Measurements from ENCODE around the gene FIG4.
"Not testable (repeated sequence)": the region's sequence is repeated elsewhere in the genome, so short reads cannot be mapped to it uniquely, and the experiment has no call there.

FIG4 gene

DNA sequence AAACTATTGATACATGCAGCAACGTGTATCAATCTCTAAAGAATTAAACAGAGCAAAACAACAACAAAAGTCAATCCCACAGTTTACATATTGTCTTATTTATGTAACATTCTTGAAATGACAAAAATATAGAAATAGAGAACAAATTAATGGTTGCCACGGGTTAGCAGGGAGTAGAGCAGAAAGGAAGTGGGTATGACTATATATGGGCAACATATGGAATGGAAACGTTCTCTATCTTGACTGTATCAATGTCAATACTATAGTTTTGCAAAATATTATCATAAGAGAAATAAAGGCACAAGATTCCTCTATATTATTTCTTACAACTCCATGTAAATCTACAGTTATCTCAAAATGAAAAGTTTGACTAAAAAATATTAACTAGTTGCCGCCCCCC is 12.9 kb upstream of the FIG4 start:
- Histone ChIP-seq H3K9me3 (ENCODE audit: low read length) (no peaks in the 10 kb centered on the region), H3K27ac (ENCODE audit: low read depth, low read length) (no peak overlapping the region), H3K9ac (ENCODE audit: low read length) (no peak overlapping the region)

DNA sequence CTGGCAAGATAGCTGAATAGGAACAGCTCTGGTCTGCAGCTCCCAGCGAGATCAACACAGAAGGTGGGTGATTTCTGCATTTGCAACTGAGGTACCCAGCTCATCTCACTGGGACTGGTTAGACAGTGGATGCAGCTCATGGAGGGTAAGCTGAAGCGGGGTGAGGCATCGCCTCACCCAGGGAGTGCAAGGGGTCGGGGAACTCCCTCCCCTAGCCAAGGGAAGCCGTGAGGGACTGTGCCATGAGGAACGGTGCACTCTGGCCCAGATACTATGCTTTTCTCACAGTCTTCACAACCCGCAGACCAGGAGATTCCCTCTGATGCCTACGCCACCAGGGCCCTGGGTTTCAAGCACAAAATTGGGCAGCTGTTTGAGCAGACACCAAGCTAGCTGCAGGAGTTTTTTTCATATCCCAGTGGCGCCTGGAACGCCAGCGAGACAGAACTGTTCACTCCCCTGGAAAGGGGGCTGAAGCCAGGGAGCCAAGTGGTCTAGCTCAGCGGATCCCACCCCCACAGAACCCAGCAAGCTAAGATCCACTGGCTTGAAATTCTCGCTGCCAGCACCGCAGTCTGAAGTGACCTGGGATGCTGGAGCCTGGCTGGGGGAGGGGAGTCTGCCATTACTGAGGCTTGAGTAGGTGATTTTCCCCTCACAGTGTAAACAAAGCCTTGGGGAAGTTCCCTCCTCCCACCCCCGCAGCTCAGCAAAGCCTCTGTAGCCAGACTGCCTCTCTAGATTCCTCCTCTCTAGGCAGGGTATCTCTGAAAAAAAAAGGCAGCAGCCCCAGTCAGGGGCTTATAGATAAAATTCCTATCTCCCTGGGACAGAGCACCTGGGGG is 12.2 kb upstream of the FIG4 start:
- not testable (repeated sequence) for H3K27me3 ChIP-seq (ENCODE audit: control insufficient read depth in 1 of 2, insufficient read depth in 2 of 2, low read length in 2 of 2); H3K27ac ChIP-seq (ENCODE audit: low read depth, low read length); H3K4me3 ChIP-seq (ENCODE audit: low read depth in 1 of 2, low read length in 2 of 2)

More for the DNA sequence above, 12.9 kb upstream of the FIG4 start:
- Histone ChIP-seq H3K36me3 (ENCODE audit: insufficient read depth, low read length) (no peaks in the 10 kb centered on the region), H3K4me3 (ENCODE audit: low read depth in 1 of 2, low read length in 2 of 2) (no peak overlapping the region), H3K27me3 (ENCODE audit: control insufficient read depth in 1 of 2, insufficient read depth in 2 of 2, low read length in 2 of 2) (no peaks in the 10 kb centered on the region), H3K4me1 (ENCODE audit: insufficient read depth, low read length) (no peaks in the 10 kb centered on the region)

DNA sequence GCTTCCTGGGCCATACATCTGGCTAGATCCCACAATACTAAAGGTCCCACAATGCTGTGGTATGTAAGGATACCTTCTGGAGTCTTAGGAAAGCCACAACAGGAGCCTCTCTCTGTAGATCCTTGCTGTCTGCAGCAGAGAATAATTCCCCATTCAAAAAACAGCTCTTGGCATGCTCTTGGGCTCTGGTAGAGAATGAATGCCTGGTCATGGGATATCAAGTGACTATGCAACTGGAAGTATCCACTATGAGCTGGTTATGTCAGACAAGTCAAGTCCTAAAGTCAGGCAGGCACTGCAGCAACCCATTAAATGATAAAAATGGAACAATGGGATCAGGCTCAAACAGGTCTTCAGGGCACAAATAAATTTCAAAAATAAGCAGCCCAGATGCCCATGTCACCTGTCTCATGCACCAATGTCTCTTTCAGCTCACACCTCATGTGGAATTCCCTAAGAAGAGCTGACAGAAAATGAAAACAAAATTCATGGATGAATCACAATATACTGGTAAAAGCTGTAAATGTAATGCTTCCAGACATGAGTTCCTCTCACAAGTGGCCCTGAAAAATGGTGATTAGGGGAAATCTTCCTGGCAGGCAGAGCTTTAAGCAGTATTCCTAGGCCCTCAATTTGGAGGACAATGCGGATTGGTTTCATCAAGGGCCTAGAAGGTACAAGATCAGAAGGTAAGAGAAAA is 4.4 kb upstream of the FIG4 start:
- H3K9me3 ChIP-seq (ENCODE audit: low read length): no peaks in the 10 kb centered on the region
- H3K27ac ChIP-seq (ENCODE audit: low read depth, low read length): no peak overlapping the region
- H3K27me3 ChIP-seq (ENCODE audit: control insufficient read depth in 1 of 2, insufficient read depth in 2 of 2, low read length in 2 of 2): no peaks in the 10 kb centered on the region
- H3K4me3 ChIP-seq (ENCODE audit: low read depth in 1 of 2, low read length in 2 of 2): no peak overlapping the region
- no peaks in the 10 kb centered on the region for H3K36me3 ChIP-seq (ENCODE audit: insufficient read depth, low read length)
- no peak overlapping the region for H3K9ac ChIP-seq (ENCODE audit: low read length)
- peaks cover 2% of the 10 kb centered on the region for H3K4me1 ChIP-seq (ENCODE audit: insufficient read depth, low read length)

More for the DNA sequence above, 12.2 kb upstream of the FIG4 start:
- H3K9me3 ChIP-seq (ENCODE audit: low read length); H3K36me3 ChIP-seq (ENCODE audit: insufficient read depth, low read length); H3K9ac ChIP-seq (ENCODE audit: low read length); H3K4me1 ChIP-seq (ENCODE audit: insufficient read depth, low read length): not testable (repeated sequence)

DNA sequence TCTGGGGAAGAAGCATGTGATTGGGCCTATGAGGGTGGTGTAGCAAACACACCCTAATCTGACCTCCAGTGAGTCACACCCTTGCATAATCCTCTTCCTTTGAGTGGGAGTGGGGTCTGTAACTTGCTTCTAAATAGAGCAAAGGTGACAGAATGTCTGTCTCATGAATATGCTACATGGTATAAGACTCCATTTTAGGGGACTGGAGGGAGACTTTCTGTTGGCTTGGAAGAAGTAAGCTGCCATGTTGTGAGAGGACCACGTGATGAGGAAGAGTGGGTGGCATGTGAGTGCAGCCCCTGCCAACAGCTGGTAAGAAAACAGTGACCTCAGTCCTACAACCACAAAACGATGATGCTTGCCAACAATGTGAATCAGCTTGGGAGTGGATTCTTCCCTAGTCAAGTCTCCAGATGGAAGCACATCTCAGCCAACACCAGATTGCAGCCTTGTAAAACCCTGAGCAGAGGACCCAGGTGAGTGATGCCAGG is 3.8 kb upstream of the FIG4 start:
- Histone ChIP-seq H3K9ac (ENCODE audit: low read length) (no peak overlapping the region), H3K9me3 (ENCODE audit: low read length) (no peaks in the 10 kb centered on the region), H3K4me1 (ENCODE audit: insufficient read depth, low read length) (peaks cover 8% of the 10 kb centered on the region), H3K27me3 (ENCODE audit: control insufficient read depth in 1 of 2, insufficient read depth in 2 of 2, low read length in 2 of 2) (no peaks in the 10 kb centered on the region), H3K4me3 (ENCODE audit: low read depth in 1 of 2, low read length in 2 of 2) (no peak overlapping the region), H3K27ac (ENCODE audit: low read depth, low read length) (no peak overlapping the region), H3K36me3 (ENCODE audit: insufficient read depth, low read length) (no peaks in the 10 kb centered on the region)

DNA sequence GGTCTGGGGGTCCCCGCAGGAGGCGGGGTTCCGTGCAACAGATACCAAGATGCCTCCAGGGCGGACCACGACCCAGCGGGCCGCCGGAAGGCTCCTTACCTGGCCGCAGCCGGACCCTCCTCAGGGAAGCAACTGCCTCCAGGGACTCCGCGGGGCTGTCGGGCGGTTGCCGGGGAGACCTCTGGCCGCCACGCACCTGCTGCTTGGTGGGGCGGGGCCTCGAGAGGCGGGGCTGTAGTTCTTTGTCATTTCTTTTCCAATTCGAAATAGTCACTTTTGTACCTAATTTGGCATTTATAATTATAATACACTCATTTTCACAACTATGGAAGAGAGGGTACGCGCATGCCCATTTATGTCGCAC is 741 bp upstream of the FIG4 start:
- Histone ChIP-seq H3K9me3 (ENCODE audit: low read length) (no peaks in the 10 kb centered on the region), H3K27me3 (ENCODE audit: control insufficient read depth in 1 of 2, insufficient read depth in 2 of 2, low read length in 2 of 2) (no peaks in the 10 kb centered on the region), H3K4me1 (ENCODE audit: insufficient read depth, low read length) (peaks cover 12% of the 10 kb centered on the region), H3K9ac (ENCODE audit: low read length) (peak overlapping the region; percentile 92), H3K36me3 (ENCODE audit: insufficient read depth, low read length) (no peaks in the 10 kb centered on the region), H3K27ac (ENCODE audit: low read depth, low read length) (peak overlapping the region; percentile 82), H3K4me3 (ENCODE audit: low read depth in 1 of 2, low read length in 2 of 2) (peak overlapping the region; percentile 71 to 87)

DNA sequence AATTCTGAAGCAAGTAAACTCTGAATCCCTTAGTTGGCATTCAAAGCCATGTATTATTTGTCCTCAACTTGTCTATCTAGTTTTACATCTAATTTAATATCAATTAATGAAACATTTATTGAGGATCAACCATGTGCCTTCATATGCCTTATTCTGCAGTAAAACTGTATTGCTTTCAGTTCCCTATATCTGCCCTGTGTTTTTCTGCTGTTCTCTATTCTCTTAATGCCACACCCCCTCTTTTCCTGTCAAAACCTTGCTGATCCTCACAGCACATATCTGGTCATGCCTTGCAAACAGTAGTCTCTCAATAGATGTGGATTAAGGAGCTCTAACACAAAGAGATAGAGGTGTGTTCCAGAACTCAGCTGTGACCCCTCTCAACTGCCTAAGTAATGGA is 2.0 kb downstream of the FIG4 start:
- H3K27me3 ChIP-seq (ENCODE audit: control insufficient read depth in 1 of 2, insufficient read depth in 2 of 2, low read length in 2 of 2): no peaks in the 10 kb centered on the region
- no peaks in the 10 kb centered on the region for H3K36me3 ChIP-seq (ENCODE audit: insufficient read depth, low read length)
- H3K9ac ChIP-seq (ENCODE audit: low read length): no peak overlapping the region
- H3K9me3 ChIP-seq (ENCODE audit: low read length): no peaks in the 10 kb centered on the region
- H3K4me1 ChIP-seq (ENCODE audit: insufficient read depth, low read length): peaks cover 12% of the 10 kb centered on the region
- H3K4me3 ChIP-seq (ENCODE audit: low read depth in 1 of 2, low read length in 2 of 2): no peak overlapping the region
- no peak overlapping the region for H3K27ac ChIP-seq (ENCODE audit: low read depth, low read length)

DNA sequence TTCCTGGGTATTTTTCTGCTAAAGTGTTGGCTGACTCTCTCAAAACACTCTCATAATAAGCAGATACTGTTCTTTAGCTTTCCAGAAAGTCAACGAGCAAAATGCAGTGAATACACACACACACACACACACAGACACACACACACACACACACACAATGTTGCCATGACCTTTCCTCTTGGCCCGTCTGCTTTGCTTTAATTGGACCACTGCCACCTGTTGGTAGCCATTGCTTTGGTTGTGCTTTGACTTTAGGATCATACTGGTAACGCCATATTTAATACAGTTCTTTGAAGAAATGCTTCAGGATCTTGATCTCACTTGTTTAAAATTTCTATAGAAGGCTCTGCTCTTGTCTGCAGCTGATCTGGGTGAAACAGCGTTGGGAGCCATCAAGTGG is 4.4 kb downstream of the FIG4 start:
- H3K4me1 ChIP-seq (ENCODE audit: insufficient read depth, low read length): peaks cover 12% of the 10 kb centered on the region
- no peak overlapping the region for H3K9ac ChIP-seq (ENCODE audit: low read length)
- H3K27me3 ChIP-seq (ENCODE audit: control insufficient read depth in 1 of 2, insufficient read depth in 2 of 2, low read length in 2 of 2): no peaks in the 10 kb centered on the region
- H3K27ac ChIP-seq (ENCODE audit: low read depth, low read length): no peak overlapping the region
- H3K9me3 ChIP-seq (ENCODE audit: low read length): no peaks in the 10 kb centered on the region
- H3K4me3 ChIP-seq (ENCODE audit: low read depth in 1 of 2, low read length in 2 of 2): no peak overlapping the region
- H3K36me3 ChIP-seq (ENCODE audit: insufficient read depth, low read length): no peaks in the 10 kb centered on the region

DNA sequence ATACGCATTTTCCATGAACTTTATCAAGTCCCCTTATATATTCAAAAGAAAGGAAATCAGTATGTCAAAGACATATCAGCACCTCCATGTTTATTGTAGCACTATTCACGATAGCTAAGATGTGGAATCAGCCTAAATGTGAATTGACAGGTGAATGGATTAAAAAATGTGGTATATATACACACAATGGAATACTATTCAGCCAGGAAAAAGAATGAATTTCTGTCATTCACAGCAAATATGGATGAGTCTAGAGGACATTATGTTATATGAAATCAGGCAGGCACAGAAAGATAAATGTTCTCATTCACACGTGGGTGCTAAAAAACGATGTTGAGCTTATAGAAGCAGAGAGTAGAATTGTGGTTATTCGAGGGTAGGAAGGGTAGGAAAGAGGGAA is 5.3 kb downstream of the FIG4 start:
- H3K27ac ChIP-seq (ENCODE audit: low read depth, low read length): no peak overlapping the region
- no peaks in the 10 kb centered on the region for H3K27me3 ChIP-seq (ENCODE audit: control insufficient read depth in 1 of 2, insufficient read depth in 2 of 2, low read length in 2 of 2)

DNA sequence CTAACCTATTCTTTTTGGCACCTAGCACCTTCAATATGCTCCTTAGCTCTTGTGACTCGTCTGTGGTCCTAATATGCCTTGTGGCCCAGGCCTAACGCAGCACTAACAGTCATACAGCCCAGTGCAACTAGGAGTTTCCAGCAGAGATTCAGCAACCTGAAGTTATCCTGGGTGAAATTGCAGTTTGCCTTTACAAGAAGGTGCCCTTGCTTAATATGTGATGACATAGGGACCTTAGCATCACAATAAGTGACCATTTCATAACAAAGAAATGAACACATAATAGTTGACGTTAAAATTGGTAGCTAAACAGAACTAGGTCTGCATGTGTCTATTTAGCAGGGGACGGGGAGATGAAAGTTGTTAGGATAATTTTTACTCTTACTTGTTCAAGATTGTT is 10.1 kb downstream of the FIG4 start:
- no peaks in the 10 kb centered on the region for H3K4me1 ChIP-seq (ENCODE audit: insufficient read depth, low read length)
- no peaks in the 10 kb centered on the region for H3K9me3 ChIP-seq (ENCODE audit: low read length)
- H3K9ac ChIP-seq (ENCODE audit: low read length): no peak overlapping the region
- H3K27ac ChIP-seq (ENCODE audit: low read depth, low read length): no peak overlapping the region
- no peaks in the 10 kb centered on the region for H3K27me3 ChIP-seq (ENCODE audit: control insufficient read depth in 1 of 2, insufficient read depth in 2 of 2, low read length in 2 of 2)
- no peak overlapping the region for H3K4me3 ChIP-seq (ENCODE audit: low read depth in 1 of 2, low read length in 2 of 2)
- H3K36me3 ChIP-seq (ENCODE audit: insufficient read depth, low read length): no peaks in the 10 kb centered on the region

More for the DNA sequence above, 5.3 kb downstream of the FIG4 start:
- H3K36me3 ChIP-seq (ENCODE audit: insufficient read depth, low read length): no peaks in the 10 kb centered on the region
- H3K4me1 ChIP-seq (ENCODE audit: insufficient read depth, low read length): peaks cover 12% of the 10 kb centered on the region
- H3K9ac ChIP-seq (ENCODE audit: low read length): no peak overlapping the region
- no peak overlapping the region for H3K4me3 ChIP-seq (ENCODE audit: low read depth in 1 of 2, low read length in 2 of 2)
- H3K9me3 ChIP-seq (ENCODE audit: low read length): no peaks in the 10 kb centered on the region

DNA sequence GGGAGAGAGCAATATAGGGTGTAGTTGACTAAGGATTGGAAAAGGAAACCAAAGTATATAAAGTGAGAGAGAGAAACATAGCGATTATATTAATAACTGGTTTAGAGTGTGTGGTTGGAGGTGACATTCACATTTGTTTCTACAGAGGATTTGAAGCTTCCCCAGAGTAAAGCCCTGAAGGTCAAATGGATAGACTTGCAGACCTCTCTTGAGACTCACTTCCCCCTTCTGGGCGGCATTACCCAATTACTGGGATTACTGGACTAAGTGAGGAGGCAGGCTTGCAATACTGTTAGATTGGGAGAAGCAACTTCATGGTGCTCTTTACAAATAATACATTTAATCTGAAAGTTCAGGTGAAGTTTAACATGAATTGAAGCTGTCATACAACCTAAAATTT is 10.7 kb downstream of the FIG4 start:
- Histone ChIP-seq H3K27ac (ENCODE audit: low read depth, low read length) (no peak overlapping the region), H3K9me3 (ENCODE audit: low read length) (no peaks in the 10 kb centered on the region), H3K9ac (ENCODE audit: low read length) (no peak overlapping the region), H3K27me3 (ENCODE audit: control insufficient read depth in 1 of 2, insufficient read depth in 2 of 2, low read length in 2 of 2) (no peaks in the 10 kb centered on the region), H3K4me3 (ENCODE audit: low read depth in 1 of 2, low read length in 2 of 2) (no peak overlapping the region), H3K36me3 (ENCODE audit: insufficient read depth, low read length) (no peaks in the 10 kb centered on the region), H3K4me1 (ENCODE audit: insufficient read depth, low read length) (no peaks in the 10 kb centered on the region)

DNA sequence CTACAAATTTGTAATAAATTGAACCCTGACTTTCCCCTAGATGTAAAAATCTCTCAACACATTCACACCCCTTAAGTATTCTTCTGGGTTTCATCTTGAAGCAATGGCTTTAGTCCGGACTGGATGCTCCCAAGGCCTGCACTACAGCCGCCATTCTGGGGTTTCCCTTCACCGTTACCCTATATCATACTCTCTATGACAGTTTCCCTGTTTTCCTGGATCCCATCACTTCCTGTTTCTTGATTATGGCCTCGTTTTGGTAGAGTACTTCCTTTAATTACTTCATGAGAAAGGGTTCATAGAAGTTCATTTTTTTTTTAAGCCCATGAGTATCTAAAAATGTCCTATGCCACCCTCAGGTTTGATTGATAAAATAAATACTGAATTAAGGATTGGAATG is 11.7 kb downstream of the FIG4 start:
- Histone ChIP-seq H3K4me3 (ENCODE audit: low read depth in 1 of 2, low read length in 2 of 2) (no peak overlapping the region), H3K9me3 (ENCODE audit: low read length) (no peaks in the 10 kb centered on the region), H3K27ac (ENCODE audit: low read depth, low read length) (no peak overlapping the region), H3K9ac (ENCODE audit: low read length) (no peak overlapping the region), H3K27me3 (ENCODE audit: control insufficient read depth in 1 of 2, insufficient read depth in 2 of 2, low read length in 2 of 2) (no peaks in the 10 kb centered on the region), H3K36me3 (ENCODE audit: insufficient read depth, low read length) (no peaks in the 10 kb centered on the region), H3K4me1 (ENCODE audit: insufficient read depth, low read length) (no peaks in the 10 kb centered on the region)
